Keratinocyte (primary cell): ENCODE results near the gene AMZ1. TPM values are rescaled to one million over a fixed set of nuclear protein-coding genes. Genes with fewer than 3 reads are reported as not detected.

Experiments
- DNase-seq: peaks from one replicate; pipeline ENCODE4 v3.0.0-alpha.2; 2011; ENCODE audit warnings: low read depth, missing footprints, low spot score
- FAIRE-seq: peaks from 2 replicates; lab custom pipeline; 2011; peaks lifted over from hg19 to GRCh38; lab: Jason Lieb, UNC
- H2AFZ ChIP-seq: 2 replicates; pipeline ENCODE4 v1.6.0; 2012; ENCODE audit warnings: low read length, control low read depth, inconsistent platforms; ENCODE audit not compliant: control insufficient read depth
- H3K27ac ChIP-seq: 2 replicates; pipeline ENCODE4 v1.5.1; 2011; ENCODE audit warnings: low read length; ENCODE audit not compliant: control insufficient read depth, insufficient read depth
- H3K27me3 ChIP-seq: 3 replicates; pipeline ENCODE4 v1.6.0; 2011; ENCODE audit warnings: low read length; ENCODE audit not compliant: control insufficient read depth, insufficient read depth; ENCODE audit errors: extremely low read depth
- H3K36me3 ChIP-seq, 2 experiments: 2 replicates in 1 of 2; 3 replicates in 1 of 2; pipeline ENCODE4 v1.5.1; 2011; ENCODE audit warnings: low read length in 2 of 2, mild to moderate bottlenecking in 1 of 2; ENCODE audit not compliant: control insufficient read depth in 2 of 2, insufficient read depth in 2 of 2; ENCODE audit errors: extremely low read depth in 1 of 2
- H3K4me1 ChIP-seq: 3 replicates; pipeline ENCODE4 v1.5.1; 2011; ENCODE audit warnings: low read length; ENCODE audit not compliant: control insufficient read depth, insufficient read depth; ENCODE audit errors: extremely low read depth
- H3K4me2 ChIP-seq: 3 replicates; pipeline ENCODE4 v1.6.0; 2011; ENCODE audit warnings: low read depth, low read length; ENCODE audit not compliant: control insufficient read depth, insufficient read depth; ENCODE audit errors: extremely low read depth
- H3K4me3 ChIP-seq, 3 experiments: fragments of 200-600 bp in 1 of 3; sonication (generic) in 1 of 3; 2 replicates in 2 of 3; 3 replicates in 1 of 3; pipeline ENCODE4 v1.5.1; 2011 to 2016; ENCODE audit warnings: low read length in 3 of 3, mild to moderate bottlenecking in 3 of 3, control low read depth in 2 of 3, inconsistent platforms in 1 of 3, low read depth in 1 of 3, mixed read lengths in 1 of 3, mixed run types in 1 of 3, moderate library complexity in 1 of 3; ENCODE audit not compliant: control insufficient read depth in 2 of 3, insufficient read depth in 2 of 3; ENCODE audit errors: extremely low read depth in 1 of 3
- H3K79me2 ChIP-seq: 2 replicates; pipeline ENCODE4 v1.6.0; 2012; ENCODE audit warnings: low read length; ENCODE audit not compliant: control insufficient read depth, insufficient read depth
- H3K9ac ChIP-seq: 3 replicates; pipeline ENCODE4 v1.6.0; 2011; ENCODE audit warnings: low read length; ENCODE audit not compliant: control insufficient read depth, insufficient read depth; ENCODE audit errors: extremely low read depth
- H3K9me1 ChIP-seq: 3 replicates; pipeline ENCODE4 v1.6.0; 2011; ENCODE audit warnings: low read length; ENCODE audit not compliant: control insufficient read depth, insufficient read depth; ENCODE audit errors: extremely low read depth
- H3K9me3 ChIP-seq: 2 replicates; pipeline ENCODE4 v1.5.1; 2012; ENCODE audit warnings: low read depth, low read length; ENCODE audit not compliant: control insufficient read depth
- H4K20me1 ChIP-seq: 3 replicates; pipeline ENCODE4 v1.6.0; 2011; ENCODE audit warnings: low read length; ENCODE audit not compliant: control insufficient read depth, insufficient read depth; ENCODE audit errors: extremely low read depth
- EZH2 ChIP-seq: IDR thresholded peaks from one replicate; pipeline ENCODE4 v1.6.1; 2012; ENCODE audit warnings: inconsistent platforms, mild to moderate bottlenecking, low read length, moderate library complexity
- dilution Hi-C: fragments of 300-500 bp; cut with MboI; formaldehyde crosslinking; loops from one replicate; pipeline ENCODE4 v1.7.0; 2020; ENCODE audit warnings: low sequenced_read_pairs; ENCODE audit not compliant: extremely low pct_ligation_motif_present
- polyA plus RNA-seq, 5 experiments: library from polyadenylated mRNA; depleted of rRNA in 3 of 5; stranded (reverse) in 3 of 5; stranded (forward) in 1 of 5; unstranded in 1 of 5; fragments of >200 nt; gene quantifications; 1 replicate in 1 of 5; 2 replicates in 3 of 5; 3 replicates in 1 of 5; pipeline versions ENCODE4 v1.2.1 to v1.2.3, GENCODE V29; 2011 to 2012; ENCODE audit warnings: missing spikeins in 2 of 5, low read depth in 1 of 5, low replicate concordance in 1 of 5
- TF ChIP-seq, protein P1 (sequence below), 3 experiments: IDR thresholded peaks in 1 of 3; conservative IDR thresholded peaks in 1 of 3; optimal IDR thresholded peaks in 1 of 3; 2 replicates in 2 of 3; 3 replicates in 1 of 3; pipeline versions ENCODE3 to v1.5.1; 2011; ENCODE audit warnings: low read length in 3 of 3, mild to moderate bottlenecking in 3 of 3, moderate library complexity in 2 of 3, control low read depth in 1 of 3, inconsistent platforms in 1 of 3; ENCODE audit not compliant: insufficient read depth in 2 of 3; ENCODE audit errors: extremely low read depth in 1 of 3

AMZ1 gene
- polyA plus RNA-seq, 1 donor (not counting 4 experiments of a cell fraction or from before 2014, with no cell fraction given): 0.04 TPM

DNA sequence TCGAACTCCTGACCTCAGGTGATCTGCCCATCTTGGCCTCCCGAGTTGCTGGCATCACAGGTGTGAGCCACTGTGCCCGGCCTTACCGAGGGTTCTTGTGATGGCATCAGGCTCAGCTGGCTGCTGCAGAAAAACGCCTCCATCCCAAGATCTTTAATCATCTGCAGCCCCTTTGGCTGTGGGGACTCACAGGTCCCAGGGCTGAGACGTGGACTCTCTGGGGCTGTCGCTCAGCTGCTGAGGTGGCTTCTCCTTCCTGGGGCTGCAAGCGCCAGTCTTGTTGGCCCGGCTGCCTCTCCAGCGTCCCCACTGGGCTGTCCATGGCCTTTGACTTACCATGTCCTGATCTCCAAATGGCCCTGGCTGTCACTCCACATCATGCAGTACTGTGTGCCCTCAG is 20.0 kb downstream of the AMZ1 start:
- dilution Hi-C loops: no loop called here

DNA sequence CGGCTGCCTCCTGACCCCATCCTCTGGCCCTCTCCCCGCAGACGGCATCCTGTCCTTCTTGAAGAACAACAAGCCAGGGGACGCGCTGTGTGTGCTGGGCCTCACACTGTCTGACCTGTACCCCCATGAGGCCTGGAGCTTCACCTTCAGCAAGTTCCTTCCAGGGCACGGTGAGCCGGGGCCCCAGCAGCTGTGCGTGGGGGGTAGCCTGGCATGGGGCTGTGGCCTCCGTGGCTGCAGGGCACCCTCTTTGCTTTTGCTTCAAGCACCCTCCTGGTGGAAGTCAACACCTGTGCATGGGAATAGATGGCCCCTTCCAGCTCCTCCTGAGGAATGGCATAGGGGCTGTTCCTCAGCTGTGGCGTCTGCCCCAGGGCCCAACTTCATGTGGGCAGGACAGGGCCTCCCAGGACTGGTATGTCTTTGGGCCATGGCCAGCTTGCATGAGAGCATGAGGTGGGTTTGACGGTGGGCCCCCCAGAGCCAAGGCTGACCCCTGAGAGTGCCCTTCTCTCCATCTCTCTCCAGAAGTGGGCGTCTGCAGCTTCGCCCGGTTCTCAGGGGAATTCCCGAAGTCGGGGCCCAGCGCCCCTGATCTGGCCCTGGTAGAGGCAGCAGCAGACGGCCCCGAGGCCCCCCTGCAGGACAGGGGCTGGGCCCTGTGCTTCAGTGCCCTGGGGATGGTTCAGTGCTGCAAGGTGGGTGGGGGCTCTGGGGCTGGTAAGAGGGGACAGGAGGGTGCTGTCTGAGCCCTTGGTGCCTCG is 20.7 kb downstream of the AMZ1 start:
- Histone ChIP-seq H3K4me2 (no peak overlapping the region), H2AFZ (no peak overlapping the region), H3K4me1 (no peaks in the 10 kb centered on the region), H4K20me1 (no peaks in the 10 kb centered on the region), H3K9me3 (no peaks in the 10 kb centered on the region), H3K9ac (no peak overlapping the region), H3K27me3 (peaks cover 3% of the 10 kb centered on the region), H3K4me3 (no peak overlapping the region), H3K79me2 (no peaks in the 10 kb centered on the region), H3K36me3 (peaks cover 0 to 4% of the 10 kb centered on the region in 2 experiments), H3K27ac (no peak overlapping the region), H3K9me1 (no peaks in the 10 kb centered on the region)
- TF ChIP-seq, protein P1, sequence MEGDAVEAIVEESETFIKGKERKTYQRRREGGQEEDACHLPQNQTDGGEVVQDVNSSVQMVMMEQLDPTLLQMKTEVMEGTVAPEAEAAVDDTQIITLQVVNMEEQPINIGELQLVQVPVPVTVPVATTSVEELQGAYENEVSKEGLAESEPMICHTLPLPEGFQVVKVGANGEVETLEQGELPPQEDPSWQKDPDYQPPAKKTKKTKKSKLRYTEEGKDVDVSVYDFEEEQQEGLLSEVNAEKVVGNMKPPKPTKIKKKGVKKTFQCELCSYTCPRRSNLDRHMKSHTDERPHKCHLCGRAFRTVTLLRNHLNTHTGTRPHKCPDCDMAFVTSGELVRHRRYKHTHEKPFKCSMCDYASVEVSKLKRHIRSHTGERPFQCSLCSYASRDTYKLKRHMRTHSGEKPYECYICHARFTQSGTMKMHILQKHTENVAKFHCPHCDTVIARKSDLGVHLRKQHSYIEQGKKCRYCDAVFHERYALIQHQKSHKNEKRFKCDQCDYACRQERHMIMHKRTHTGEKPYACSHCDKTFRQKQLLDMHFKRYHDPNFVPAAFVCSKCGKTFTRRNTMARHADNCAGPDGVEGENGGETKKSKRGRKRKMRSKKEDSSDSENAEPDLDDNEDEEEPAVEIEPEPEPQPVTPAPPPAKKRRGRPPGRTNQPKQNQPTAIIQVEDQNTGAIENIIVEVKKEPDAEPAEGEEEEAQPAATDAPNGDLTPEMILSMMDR (optimal IDR thresholded peaks at IDR 0.05 in 1 of 3, IDR thresholded peaks at IDR 0.05 in 1 of 3, conservative IDR thresholded peaks at IDR 0.05 in 1 of 3; ENCODE audit: extremely low read depth in 1 of 3, insufficient read depth in 2 of 3, low read length in 3 of 3): no peak
- no peak for TF ChIP-seq EZH2
- DNase-seq: no peak
- dilution Hi-C loops: no loop called here
- FAIRE-seq: no peak

More for the DNA sequence above, 20.0 kb downstream of the AMZ1 start:
- Histone ChIP-seq H2AFZ (no peak overlapping the region), H3K4me3 (no peak overlapping the region), H4K20me1 (no peaks in the 10 kb centered on the region), H3K9ac (no peak overlapping the region), H3K27ac (no peak overlapping the region), H3K27me3 (peaks cover 3% of the 10 kb centered on the region), H3K9me1 (no peaks in the 10 kb centered on the region), H3K4me2 (no peak overlapping the region), H3K36me3 (peaks cover 0 to 2% of the 10 kb centered on the region in 2 experiments), H3K4me1 (no peaks in the 10 kb centered on the region), H3K79me2 (no peaks in the 10 kb centered on the region), H3K9me3 (no peaks in the 10 kb centered on the region)
- TF ChIP-seq, protein P1 (optimal IDR thresholded peaks at IDR 0.05 in 1 of 3, IDR thresholded peaks at IDR 0.05 in 1 of 3, conservative IDR thresholded peaks at IDR 0.05 in 1 of 3; ENCODE audit: extremely low read depth in 1 of 3, insufficient read depth in 2 of 3, low read length in 3 of 3): no peak
- TF ChIP-seq EZH2: no peak
- FAIRE-seq (no peak), DNase-seq (no peak)
